CD14-positive monocyte (primary cell): Measurements from ENCODE around the gene SDK1. TPM values are rescaled to one million over a fixed set of nuclear protein-coding genes. Genes with fewer than 3 reads are reported as not detected.

Source experiments
- DNase-seq, 3 donors: peaks; one replicate each; pipeline ENCODE4 v3.0.0-alpha.2; 2011 to 2022
- H2AFZ ChIP-seq: 2 replicates; pipeline ENCODE4 v1.6.0; 2012; ENCODE audit warnings: mild to moderate bottlenecking, low read depth, low read length, inconsistent platforms; ENCODE audit not compliant: insufficient read depth, poor library complexity, severe bottlenecking
- H3K27ac ChIP-seq, 2 donors: 1 replicate in 1 of 2; 2 replicates in 1 of 2; pipeline ENCODE4 v1.5.1; 2012 to 2013; ENCODE audit warnings: low read length in 2 of 2, control low read depth in 1 of 2, inconsistent platforms in 1 of 2, low read depth in 1 of 2, mild to moderate bottlenecking in 1 of 2
- H3K27me3 ChIP-seq, 2 donors: one replicate each; pipeline versions ENCODE4 v1.6.0 to v1.6.1; 2011 to 2013; ENCODE audit warnings: low read length in 2 of 2; ENCODE audit not compliant: control insufficient read depth in 2 of 2, insufficient read depth in 2 of 2
- H3K36me3 ChIP-seq, 2 donors: replicated peaks in 1 of 2; 1 replicate in 1 of 2; 2 replicates in 1 of 2; pipeline versions ENCODE4 v1.5.1 to v1.6.1; 2012 to 2013; ENCODE audit warnings: low read length in 2 of 2, control low read depth in 1 of 2, inconsistent platforms in 1 of 2, mild to moderate bottlenecking in 1 of 2; ENCODE audit not compliant: insufficient read depth in 2 of 2, control insufficient read depth in 1 of 2
- H3K4me1 ChIP-seq, 2 donors: 1 replicate in 1 of 2; 2 replicates in 1 of 2; pipeline versions ENCODE4 v1.5.1 to v1.6.1; 2012 to 2013; ENCODE audit warnings: low read length in 2 of 2, control low read depth in 1 of 2, inconsistent platforms in 1 of 2, mild to moderate bottlenecking in 1 of 2, moderate library complexity in 1 of 2; ENCODE audit not compliant: insufficient read depth in 2 of 2, control insufficient read depth in 1 of 2
- H3K4me2 ChIP-seq: replicated peaks from 2 replicates; pipeline ENCODE3; 2012; ENCODE audit warnings: low read length, moderate library complexity, mild to moderate bottlenecking; ENCODE audit not compliant: poor library complexity, severe bottlenecking; ENCODE audit errors: extremely low read depth
- H3K4me3 ChIP-seq, 3 experiments: fragments of 200-600 bp in 1 of 3; sonication (generic) in 1 of 3; replicated peaks in 1 of 3; 1 replicate in 2 of 3; 2 replicates in 1 of 3; pipeline ENCODE4 v1.5.1; 2011 to 2013; ENCODE audit warnings: low read length in 3 of 3, mild to moderate bottlenecking in 3 of 3, control low read depth in 2 of 3, low read depth in 2 of 3, inconsistent platforms in 1 of 3, moderate library complexity in 1 of 3
- H3K79me2 ChIP-seq: 2 replicates; pipeline ENCODE4 v1.6.0; 2012; ENCODE audit warnings: mild to moderate bottlenecking, control low read depth, inconsistent platforms, low read length, moderate library complexity; ENCODE audit not compliant: insufficient read depth
- H3K9ac ChIP-seq: 2 replicates; pipeline ENCODE4 v1.6.0; 2017; ENCODE audit warnings: low read length, mild to moderate bottlenecking; ENCODE audit not compliant: insufficient read depth, poor library complexity, severe bottlenecking
- H3K9me3 ChIP-seq, 2 donors: replicated peaks in 1 of 2; 1 replicate in 1 of 2; 2 replicates in 1 of 2; pipeline versions ENCODE4 v1.5.1 to v1.6.1; 2012 to 2013; ENCODE audit warnings: low read length in 2 of 2, control low read depth in 1 of 2; ENCODE audit not compliant: control insufficient read depth in 1 of 2, insufficient read depth in 1 of 2
- H4K20me1 ChIP-seq: 2 replicates; pipeline ENCODE4 v1.6.0; 2012; ENCODE audit warnings: mild to moderate bottlenecking, low read length, control low read depth, moderate library complexity; ENCODE audit not compliant: insufficient read depth
- H3K27ac Mint-ChIP-seq, 7 donors: one replicate each; pipeline ENCODE4 v1.8.0; 2020; ENCODE audit warnings: mild to moderate bottlenecking in 7 of 7, mixed read lengths in 7 of 7, moderate library complexity in 6 of 7, inconsistent platforms in 2 of 7
- H3K27me3 Mint-ChIP-seq, 3 donors: one replicate each; pipeline ENCODE4 v1.8.0; 2021 to 2022; ENCODE audit warnings: low read depth in 3 of 3, mild to moderate bottlenecking in 3 of 3, mixed read lengths in 3 of 3, moderate library complexity in 3 of 3, inconsistent platforms in 1 of 3
- H3K36me3 Mint-ChIP-seq, 2 donors: one replicate each; pipeline ENCODE4 v1.8.0; 2020; ENCODE audit warnings: mixed read lengths in 2 of 2, inconsistent platforms in 1 of 2, mild to moderate bottlenecking in 1 of 2
- H3K4me1 Mint-ChIP-seq: one replicate; pipeline ENCODE4 v1.8.0; 2020; ENCODE audit warnings: mild to moderate bottlenecking, mixed read lengths
- H3K4me3 Mint-ChIP-seq, 2 donors: one replicate each; pipeline ENCODE4 v1.8.0; 2020; ENCODE audit warnings: mild to moderate bottlenecking in 2 of 2, mixed read lengths in 2 of 2, moderate library complexity in 1 of 2
- H3K9me3 Mint-ChIP-seq, 7 donors: one replicate each; pipeline ENCODE4 v1.8.0; 2020 to 2022; ENCODE audit warnings: mixed read lengths in 7 of 7, mild to moderate bottlenecking in 6 of 7, moderate library complexity in 6 of 7, inconsistent platforms in 2 of 7
- CTCF ChIP-seq: fragments of 200-600 bp; IDR thresholded peaks from one replicate; pipeline ENCODE4 v1.8.0; 2022; ENCODE audit warnings: antibody characterized with exemption, mild to moderate bottlenecking
- WGBS: methylation state at CpG from one replicate; pipeline ENCODE4 v1.1.5; 2013; ENCODE audit warnings: missing lambda C conversion rate; ENCODE audit not compliant: insufficient coverage; 5-methylcytosine and 5-hydroxymethylcytosine counted together
- intact Hi-C, 2 donors: fragments of 100-400 bp; cut with micrococcal nuclease; formaldehyde crosslinking; loops; one replicate each; pipeline versions ENCODE4 v1.15.0 to v1.15.1; 2023
- polyA plus RNA-seq, 3 donors: library from polyadenylated mRNA; depleted of rRNA in 1 of 3; unstranded in 2 of 3; stranded (reverse) in 1 of 3; fragments of 300-500 nt in 2 of 3; fragments of >200 nt in 1 of 3; fragmentation: Illumina TruSeq in 2 of 3; gene quantifications; 1 replicate in 2 of 3; 2 replicates in 1 of 3; pipeline ENCODE4 v1.2.3, GENCODE V29; 2012 to 2021

Gene SDK1
- polyA plus RNA-seq, 3 donors, result 0.01 TPM; not detected in 2

- H3K27ac ChIP-seq, result no peak overlapping the region
- no peaks in the 10 kb centered on the region for H3K9me3 ChIP-seq
- Mint-ChIP-seq H3K36me3 (no peaks in the 10 kb centered on the region), H3K27ac (no peak overlapping the region), H3K4me3 (no peak overlapping the region), H3K27me3 (peaks cover 0 to 2% (median 2%) of the 10 kb centered on the region in 3 donors), H3K9me3 (peaks cover 0 to 4% (median 2%) of the 10 kb centered on the region in 7 donors), H3K4me1 (no peaks in the 10 kb centered on the region)
- H3K4me1 ChIP-seq, result no peaks in the 10 kb centered on the region
- no peak overlapping the region for H2AFZ ChIP-seq
- H3K9ac ChIP-seq, result no peak overlapping the region
- no peak for TF ChIP-seq CTCF
- no peak overlapping the region for H3K4me3 ChIP-seq
- intact Hi-C loops, result no loop called here
- H3K27me3 ChIP-seq, result no peaks in the 10 kb centered on the region
- no peaks in the 10 kb centered on the region for H4K20me1 ChIP-seq
- H3K36me3 ChIP-seq, result no peaks in the 10 kb centered on the region
- H3K79me2 ChIP-seq, result no peaks in the 10 kb centered on the region
- H3K4me2 ChIP-seq, result no peak overlapping the region
- DNase-seq, result no peak
- 73% methylated on average over 4 of the region's 8 CpGs for WGBS
Measured at GRCh38 chr7:4133491-4134044, 832.5 kb downstream of the SDK1 start.

- Mint-ChIP-seq H3K27ac (no peak overlapping the region), H3K4me1 (no peaks in the 10 kb centered on the region), H3K9me3 (peaks cover 0 to 5% (median 2%) of the 10 kb centered on the region in 7 donors), H3K27me3 (peaks cover 0 to 2% (median 2%) of the 10 kb centered on the region in 3 donors), H3K4me3 (no peak overlapping the region), H3K36me3 (no peaks in the 10 kb centered on the region)
- Histone ChIP-seq H3K79me2 (no peaks in the 10 kb centered on the region), H2AFZ (no peak overlapping the region), H3K9me3 (no peaks in the 10 kb centered on the region), H3K4me3 (no peak overlapping the region), H3K4me1 (no peaks in the 10 kb centered on the region), H3K4me2 (no peak overlapping the region), H3K36me3 (no peaks in the 10 kb centered on the region), H3K9ac (no peak overlapping the region), H4K20me1 (no peaks in the 10 kb centered on the region), H3K27ac (no peak overlapping the region), H3K27me3 (no peaks in the 10 kb centered on the region)
- 98% methylated on average over 7 of the region's 7 CpGs for WGBS
- no peak for DNase-seq
- no peak for TF ChIP-seq CTCF
- intact Hi-C loops, result no loop called here
Measured at GRCh38 chr7:4134204-4134603, 833.2 kb downstream of the SDK1 start.
